Lower leg skin (tissue), 3 donors: ENCODE measurements around the gene LRRIQ4.

Source experiments
- POLR2A ChIP-seq, 2 donors: fragments of 450-650 bp; IDR thresholded peaks; one replicate each; pipeline ENCODE4 v1.6.1; 2016 to 2017; ENCODE audit warnings: antibody characterized with exemption in 2 of 2, mild to moderate bottlenecking in 1 of 2, moderate library complexity in 1 of 2
- TF ChIP-seq, protein P1 (sequence below), 3 donors: fragments of 450-650 bp; IDR thresholded peaks; one replicate each; pipeline ENCODE4 v1.5.1; 2016; ENCODE audit warnings: antibody characterized with exemption in 3 of 3, mild to moderate bottlenecking in 3 of 3, moderate library complexity in 2 of 3

DNA sequence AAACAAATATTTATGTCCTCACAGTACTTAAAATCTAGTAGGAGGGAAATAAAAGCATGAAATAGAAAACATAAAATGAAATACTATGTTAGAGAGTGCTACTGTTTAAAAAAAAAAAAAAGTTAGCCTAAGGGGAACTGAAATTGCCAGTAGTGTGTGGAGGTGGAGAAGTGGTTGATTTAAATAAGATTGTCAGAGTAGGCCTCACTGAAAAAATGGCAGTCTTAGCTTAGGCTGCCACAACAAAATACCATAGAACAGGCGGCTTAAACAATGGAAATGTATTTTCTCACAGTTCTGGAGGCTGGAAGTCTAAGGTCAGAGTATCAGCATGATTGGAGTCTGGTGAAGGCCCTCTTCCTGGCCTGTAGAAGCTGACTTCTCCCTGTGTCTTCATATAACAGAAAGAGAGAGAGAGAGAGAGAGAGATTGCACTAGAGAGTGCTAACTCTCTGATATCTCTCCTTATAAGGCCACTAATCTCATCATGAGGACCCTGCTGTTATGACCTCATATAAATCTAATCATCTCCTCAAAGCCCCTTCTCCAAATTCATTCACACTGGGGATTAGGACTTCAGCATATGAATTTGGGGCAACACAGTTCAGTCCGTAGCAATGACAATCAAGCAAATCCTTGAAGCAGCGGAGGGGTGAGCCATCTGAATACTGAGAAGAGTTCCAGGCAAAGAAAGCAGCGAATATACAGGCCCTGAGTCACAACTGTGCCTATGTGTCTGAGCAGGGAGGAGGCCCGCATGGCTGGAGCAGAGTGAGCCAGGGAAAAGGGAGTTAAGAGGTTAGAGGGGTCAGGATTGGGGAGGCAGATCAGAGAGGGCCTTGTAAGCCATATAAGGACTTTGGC is 23.6 kb downstream of the LRRIQ4 start:
- no peak for TF ChIP-seq POLR2A (IDR thresholded peaks at IDR 0.05)
- TF ChIP-seq, protein P1, sequence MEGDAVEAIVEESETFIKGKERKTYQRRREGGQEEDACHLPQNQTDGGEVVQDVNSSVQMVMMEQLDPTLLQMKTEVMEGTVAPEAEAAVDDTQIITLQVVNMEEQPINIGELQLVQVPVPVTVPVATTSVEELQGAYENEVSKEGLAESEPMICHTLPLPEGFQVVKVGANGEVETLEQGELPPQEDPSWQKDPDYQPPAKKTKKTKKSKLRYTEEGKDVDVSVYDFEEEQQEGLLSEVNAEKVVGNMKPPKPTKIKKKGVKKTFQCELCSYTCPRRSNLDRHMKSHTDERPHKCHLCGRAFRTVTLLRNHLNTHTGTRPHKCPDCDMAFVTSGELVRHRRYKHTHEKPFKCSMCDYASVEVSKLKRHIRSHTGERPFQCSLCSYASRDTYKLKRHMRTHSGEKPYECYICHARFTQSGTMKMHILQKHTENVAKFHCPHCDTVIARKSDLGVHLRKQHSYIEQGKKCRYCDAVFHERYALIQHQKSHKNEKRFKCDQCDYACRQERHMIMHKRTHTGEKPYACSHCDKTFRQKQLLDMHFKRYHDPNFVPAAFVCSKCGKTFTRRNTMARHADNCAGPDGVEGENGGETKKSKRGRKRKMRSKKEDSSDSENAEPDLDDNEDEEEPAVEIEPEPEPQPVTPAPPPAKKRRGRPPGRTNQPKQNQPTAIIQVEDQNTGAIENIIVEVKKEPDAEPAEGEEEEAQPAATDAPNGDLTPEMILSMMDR (IDR thresholded peaks at IDR 0.05) = no peak
